NCI-H2227 (cell line): Measurements from ENCODE around the gene SFXN5.
A peak's percentile ranks its signal among the peaks of the same experiment; 100 is the strongest.

Experiments
- DNase-seq: peaks from one replicate; lab custom pipeline; 2025; ENCODE audit not compliant: unreplicated experiment; lab: John Stamatoyannopoulos, UW

The SFXN5 gene

DNA sequence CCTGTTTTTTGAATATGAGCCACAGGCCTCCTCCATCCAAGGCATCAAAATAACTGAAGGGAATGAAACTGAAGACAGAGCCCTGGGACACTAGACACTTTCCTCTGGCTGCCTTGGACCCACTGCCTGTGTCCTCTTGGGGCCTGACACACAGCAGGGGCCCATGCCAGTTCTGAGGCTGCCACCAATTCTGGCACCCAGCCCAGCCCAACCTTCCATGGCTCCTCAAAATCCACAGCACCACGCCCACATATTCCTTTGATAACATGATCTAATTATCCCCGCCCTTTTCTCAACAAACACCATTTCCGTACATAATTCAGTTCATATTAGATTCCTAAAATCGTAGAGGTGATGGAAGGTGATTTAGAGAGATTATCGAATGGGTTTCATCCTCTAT lies 90.0 kb downstream of the SFXN5 start:
- no peak for DNase-seq

DNA sequence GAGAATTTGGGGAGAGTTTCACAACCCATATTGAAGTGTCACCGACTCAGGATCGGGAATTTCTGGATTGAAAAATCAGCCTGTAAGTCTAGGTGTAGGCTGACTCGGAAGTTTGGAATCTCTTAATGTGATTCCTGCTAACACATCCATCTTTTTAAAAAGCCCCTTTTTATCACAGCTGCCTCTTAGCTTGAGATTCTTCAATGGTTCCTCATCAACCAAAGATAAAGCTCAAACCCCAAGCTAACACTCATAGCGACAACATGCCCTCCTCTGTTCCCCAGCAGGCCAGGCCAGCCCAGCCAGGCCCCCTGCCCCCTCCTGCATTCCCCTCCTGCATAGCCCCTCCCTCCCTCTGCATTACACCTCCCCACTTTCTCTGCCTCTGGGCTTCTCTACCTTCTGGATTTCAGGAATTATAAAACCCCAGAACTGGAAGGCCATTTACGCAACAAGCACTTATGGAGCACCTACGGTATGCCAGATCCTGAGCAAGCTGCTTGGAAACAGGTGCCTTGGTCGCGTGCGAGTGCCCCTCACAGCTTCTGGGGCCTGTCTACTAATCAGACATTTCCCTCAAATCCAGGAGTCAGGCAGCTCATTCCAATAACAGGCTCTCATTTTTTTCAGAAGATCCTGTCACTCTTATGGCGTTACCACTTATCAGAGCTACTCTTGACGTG lies 90.8 kb downstream of the SFXN5 start:
- DNase-seq: no peak

DNA sequence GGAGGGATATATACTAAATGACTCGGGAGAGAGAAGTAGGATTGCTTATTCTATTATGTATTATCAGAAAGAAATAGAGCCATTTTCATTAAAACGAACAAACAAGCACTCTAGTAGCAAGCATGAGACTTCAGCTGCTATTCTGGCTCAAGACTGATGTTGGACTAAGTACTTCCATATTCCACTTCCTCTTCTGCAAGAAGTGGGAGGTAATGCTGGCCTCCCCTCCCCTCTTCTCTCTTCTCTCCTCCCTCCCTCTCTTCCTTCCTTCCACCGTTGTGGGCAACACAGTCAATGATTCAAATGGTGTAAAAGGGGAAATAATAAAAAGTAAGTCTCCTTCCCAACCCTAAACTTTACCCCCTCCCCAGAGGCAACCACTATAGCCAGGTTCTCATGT lies 91.6 kb downstream of the SFXN5 start:
- no peak for DNase-seq

DNA sequence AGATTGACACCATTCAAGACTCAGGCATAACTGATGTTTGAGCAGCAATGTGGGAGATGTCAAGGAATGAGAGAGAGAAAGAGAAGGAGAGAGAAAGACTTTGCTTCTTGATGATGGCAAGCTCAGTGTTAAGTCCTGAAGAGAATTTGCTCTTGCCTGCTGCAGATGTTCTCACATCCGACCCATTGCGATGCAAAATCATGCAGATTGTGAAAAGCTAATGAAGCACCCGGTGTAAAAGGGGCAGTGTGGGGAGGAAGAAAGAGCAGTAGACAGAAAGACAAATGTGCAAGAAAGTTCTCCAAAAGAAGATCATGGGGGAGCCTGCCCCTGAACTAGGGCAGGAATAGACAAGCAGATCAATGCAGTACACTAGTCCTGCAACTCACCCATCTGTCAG lies 96.5 kb downstream of the SFXN5 start:
- no peak for DNase-seq

DNA sequence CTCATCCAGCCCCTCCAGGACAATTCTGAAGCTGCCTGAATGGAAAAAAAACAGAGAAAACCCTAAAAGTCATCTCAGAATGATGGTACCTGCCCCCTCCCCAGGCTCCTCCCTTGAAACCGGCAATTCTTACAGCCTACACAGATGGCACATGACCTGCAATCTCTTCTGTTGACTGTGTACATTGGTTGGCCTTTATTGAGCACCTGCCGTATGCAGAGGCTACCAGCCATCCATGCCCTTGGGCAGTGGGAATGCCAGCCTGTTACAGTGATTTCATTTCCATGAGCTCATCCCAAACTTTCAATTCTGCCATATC lies 97.1 kb downstream of the SFXN5 start:
- DNase-seq: no peak

DNA sequence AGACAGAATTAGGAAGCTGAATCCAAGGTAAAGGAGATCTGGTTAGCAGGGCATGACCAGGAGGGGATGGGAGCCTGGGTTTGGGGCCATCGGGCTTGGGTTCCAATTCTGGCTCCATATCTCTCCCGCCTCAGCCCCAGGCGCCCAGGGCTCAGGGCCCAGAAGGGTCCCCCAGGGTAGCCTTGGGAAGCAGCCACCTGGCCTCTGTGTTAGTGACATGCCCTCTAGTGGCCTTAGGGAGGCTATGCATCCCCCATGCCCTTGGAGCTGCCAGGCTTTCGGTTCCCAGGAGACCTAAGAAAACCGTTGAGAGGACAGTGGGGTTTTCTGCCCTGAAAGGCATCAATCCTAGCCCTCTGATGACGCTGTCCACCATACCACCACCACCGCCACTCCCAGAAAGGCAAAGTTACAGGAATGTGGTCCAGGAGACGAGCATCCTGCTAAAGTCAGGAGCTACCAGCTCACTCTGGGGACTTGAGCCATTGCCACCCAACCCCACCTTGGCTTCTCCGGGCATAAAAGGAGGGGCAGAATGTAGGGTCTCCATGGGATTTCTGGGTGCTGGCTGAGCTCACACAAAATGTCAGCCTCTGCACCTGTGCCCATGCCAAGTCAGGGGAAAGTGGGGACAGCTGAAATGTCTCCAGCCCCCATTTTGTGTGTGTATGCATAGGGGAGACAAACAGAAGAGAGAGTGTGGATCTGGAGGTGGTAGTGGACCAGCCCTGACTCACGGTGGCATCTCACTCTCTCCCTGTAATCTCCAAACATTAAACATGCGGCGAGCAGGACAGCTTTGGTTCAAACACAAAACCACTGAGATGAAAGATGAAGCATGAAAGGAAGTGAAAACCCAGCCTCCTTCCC lies 97.7 kb downstream of the SFXN5 start:
- DNase-seq: peak; percentile 80

DNA sequence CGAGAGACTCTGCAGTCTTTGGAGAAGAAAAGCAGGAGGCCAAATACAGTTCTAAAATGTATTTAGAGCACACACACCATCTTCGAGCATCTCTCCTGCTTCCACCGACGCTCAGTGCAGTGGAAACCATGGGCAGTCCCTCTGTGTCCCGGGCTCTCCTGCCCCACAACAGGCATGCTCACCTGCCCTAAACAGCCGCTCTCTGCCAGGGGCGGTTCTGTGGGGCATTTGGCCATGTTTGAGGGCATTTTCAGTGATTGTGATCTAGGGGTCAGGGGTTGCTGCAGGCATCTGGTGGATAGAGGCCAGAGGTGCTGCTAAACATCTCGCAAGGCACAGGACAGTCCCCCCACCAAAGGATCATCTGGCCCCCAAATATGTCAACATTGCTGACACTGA lies 98.4 kb downstream of the SFXN5 start:
- DNase-seq: no peak

DNA sequence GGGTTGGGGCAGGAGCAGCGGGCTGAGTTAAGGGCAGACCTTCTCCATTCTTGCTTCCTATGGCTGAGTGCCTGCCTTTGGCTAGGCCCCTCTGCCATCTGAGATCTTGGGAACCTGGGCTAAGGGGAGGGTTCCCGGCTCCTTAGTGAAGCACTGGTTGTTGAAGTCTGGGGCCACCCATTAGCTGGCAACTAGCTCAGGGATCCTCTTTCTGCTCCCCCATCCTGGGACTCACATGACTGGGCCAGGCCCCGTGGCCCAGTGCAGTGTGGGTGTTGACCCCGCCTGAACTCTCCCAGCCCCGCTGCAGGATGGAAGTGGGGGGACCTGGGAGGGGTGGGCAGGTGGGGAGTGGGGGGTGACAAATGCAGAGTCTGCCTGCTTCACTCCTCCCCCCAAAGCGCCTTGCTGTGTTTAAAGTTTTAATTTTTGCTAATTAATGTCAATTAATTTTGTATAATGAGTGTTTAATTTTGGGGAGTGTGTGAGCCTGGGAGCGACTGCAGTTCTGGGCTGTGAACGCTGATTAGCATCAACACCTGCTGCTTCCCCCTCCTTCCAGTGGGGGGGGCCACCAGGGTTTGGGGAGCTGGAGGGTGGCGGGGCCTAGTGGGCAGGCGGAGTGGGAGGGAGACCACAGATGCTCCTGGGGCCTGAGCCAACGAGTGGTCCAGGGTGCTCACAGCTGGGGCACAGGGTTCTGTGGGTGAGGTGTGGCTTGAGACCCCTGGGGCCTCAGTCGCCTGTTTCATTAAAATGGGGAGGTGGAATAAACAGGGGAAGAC lies 99.0 kb downstream of the SFXN5 start:
- DNase-seq: no peak

DNA sequence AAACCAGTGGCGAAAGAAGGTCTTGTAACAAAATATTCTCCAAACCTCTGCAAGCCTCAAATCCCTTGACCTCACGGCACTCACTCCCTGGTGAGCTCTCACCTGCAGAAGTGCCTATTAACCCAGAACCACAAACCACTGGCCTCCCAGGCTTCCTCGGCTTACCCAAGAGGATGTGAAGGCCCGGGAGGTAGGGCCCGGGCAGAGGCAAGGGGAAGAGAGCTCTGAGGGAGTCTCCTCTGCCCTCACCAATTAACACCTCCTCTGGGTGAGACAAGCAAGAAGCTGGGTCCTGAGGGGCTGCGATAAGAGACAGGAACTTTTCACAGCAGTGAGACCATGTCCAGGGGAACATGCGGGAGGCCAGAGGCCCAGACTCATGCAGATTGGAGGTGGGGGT lies 100.5 kb downstream of the SFXN5 start:
- DNase-seq: no peak

DNA sequence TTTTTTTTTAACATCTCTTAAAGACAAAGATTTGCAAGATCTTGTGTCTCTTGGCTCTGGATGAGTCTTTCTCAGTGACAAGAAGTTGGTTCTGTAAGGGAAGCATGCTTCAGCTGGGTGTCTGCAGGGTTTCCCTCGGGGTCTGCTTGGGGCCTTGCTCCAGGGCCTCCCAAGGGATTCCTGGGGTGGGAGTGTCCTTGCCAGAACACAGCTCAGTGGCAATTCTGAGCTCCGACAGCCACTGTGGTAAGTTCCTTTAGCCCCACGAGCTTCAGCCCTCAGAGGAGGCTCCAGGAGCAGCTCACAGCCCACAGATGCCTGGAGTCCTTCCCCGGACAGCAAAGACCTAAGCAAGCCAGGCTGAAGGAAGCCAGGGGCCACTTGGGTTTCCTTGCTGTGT lies 101.8 kb downstream of the SFXN5 start:
- DNase-seq: no peak

DNA sequence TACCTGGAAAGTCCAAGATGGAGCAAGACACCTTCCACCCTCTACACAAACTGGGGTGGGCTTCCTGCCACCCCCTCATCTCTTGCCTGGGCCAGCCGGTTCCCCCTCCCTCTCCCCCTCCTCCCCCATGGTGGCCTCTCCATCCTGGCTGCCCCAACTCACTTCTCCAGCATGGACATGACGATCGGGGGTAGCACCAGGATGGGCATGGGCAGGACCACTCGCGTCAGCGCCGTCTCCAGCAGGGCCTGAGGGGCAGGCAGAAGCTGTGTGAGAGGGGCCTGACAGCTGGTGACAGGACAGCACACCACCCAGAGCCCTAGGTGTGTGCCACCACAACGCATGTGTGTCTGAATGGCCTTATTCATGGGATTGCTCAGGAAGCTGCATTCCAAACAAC lies 103.2 kb downstream of the SFXN5 start:
- DNase-seq: no peak

DNA sequence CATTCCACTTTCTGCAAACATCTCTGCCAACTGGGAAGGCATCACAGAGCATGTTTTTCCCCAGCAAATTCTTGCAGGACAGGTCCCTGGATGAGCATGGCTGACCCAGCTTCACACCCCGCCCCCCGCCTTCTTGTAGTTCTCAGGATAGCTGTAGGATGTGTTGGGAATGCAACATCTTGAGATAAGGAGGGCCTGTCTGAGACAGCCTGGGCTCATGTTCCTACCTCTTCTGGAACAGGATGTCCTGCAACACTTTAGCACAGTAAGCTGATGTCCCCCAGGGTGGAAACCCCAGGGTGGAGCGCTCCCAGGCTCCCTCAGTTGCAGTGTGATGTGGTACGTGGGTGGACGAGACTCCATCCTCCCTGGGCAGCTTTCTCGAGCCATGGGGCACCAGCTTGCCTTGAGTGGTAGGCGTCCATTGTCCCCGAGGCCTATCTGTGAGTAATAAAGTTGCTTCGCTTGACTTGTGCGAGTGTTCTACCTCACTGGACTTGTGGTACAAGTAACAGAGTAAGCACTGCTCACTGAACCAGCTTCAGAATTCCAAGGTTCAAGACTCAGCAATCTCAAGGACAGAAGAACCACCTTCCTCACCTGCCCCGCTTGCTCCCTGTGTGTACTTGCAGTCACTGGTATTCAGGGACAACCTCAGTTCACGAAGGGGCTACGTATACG lies 105.6 kb downstream of the SFXN5 start:
- DNase-seq: no peak

DNA sequence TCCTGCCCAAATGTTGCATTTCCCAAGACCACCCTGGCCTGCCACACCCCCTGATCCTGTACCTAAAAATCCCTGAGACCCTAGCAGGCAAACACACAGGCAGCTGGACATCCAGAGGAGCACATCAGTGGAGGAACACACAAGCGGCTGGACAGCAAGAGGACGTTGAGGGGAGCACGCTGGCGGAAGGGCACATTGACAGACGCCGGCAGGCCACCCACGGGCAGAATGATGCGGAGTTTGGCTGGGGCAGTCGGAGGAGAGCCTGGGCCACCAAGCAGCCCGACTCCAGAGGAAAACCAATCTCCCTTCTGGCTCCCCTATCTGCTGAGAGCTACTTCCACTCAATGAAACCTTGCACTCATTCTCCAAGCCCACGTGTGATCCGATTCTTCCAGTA lies 106.5 kb downstream of the SFXN5 start:
- no peak for DNase-seq

DNA sequence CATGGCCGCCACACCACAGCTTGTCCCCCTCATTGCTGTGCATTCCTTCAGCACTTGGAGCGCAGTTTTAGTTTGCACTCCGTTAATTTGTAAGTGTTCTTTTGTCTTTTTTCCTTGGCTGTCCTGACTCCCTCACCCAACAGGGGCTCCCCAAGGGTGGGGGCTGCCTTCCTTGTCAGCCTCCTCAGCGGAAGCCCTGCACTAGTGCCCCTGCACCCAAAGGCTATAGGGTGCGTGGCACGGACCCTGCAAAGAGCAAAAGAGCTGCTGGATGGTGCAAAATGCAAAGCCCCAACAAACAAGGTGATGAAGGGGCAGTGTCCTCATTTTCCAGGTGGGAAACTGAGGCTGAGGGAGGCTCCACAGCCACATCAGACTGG lies 107.4 kb downstream of the SFXN5 start:
- DNase-seq: no peak

DNA sequence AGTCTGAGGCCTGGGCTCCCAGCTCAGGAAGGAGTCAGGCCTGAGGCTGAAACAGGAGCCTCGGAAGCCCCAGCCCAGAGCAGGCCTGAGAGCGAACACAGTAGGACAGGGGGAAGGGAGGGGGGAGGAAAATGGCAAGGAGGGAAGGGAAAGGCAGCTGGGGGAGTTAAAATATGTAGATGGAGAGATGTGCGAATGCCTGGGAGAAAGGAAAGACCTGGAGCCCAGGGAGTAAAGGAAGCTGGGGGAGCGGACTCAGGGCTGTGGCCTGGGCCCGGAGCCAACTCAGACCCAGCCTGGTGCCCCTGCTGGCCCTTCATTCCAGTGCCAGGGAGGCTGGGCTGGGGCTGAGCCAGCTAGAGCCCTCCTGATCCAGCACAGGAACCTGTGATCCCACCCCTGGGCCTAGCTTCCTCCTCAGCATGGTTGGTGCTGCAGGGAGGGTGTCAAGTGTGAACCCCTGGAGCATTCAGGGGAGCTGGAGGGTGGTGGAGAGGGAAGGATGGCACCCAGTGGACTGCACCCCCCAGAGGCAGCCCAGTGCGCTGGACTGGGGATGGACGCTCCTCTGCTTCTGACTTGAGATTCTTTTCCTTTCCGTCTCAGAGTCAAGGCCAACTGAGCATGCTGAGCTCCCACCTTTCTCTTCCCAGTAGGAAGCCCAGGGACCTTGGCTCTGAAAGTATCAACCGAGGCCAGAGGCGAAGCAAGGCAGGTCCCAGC lies 107.9 kb downstream of the SFXN5 start:
- no peak for DNase-seq

DNA sequence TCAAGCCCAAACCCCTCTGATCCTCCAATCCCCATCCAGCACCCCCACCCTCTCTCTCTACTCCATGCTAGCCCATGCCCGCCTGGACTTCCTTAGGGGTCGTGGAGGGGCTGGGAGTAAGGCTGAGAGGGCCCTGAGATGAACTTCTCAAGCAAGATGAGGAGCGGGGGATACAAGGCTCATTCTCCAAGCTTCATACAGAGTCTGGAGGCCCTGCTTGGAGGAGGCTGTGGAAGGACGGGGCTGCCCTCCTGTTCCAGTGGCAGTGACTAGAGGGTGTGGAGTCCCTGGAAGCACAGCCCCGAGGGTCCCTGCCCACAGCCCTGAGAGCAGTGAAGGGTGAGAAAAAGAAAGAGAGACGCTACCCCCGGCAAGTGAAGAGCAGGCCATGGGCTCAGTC lies 108.6 kb downstream of the SFXN5 start:
- no peak for DNase-seq

DNA sequence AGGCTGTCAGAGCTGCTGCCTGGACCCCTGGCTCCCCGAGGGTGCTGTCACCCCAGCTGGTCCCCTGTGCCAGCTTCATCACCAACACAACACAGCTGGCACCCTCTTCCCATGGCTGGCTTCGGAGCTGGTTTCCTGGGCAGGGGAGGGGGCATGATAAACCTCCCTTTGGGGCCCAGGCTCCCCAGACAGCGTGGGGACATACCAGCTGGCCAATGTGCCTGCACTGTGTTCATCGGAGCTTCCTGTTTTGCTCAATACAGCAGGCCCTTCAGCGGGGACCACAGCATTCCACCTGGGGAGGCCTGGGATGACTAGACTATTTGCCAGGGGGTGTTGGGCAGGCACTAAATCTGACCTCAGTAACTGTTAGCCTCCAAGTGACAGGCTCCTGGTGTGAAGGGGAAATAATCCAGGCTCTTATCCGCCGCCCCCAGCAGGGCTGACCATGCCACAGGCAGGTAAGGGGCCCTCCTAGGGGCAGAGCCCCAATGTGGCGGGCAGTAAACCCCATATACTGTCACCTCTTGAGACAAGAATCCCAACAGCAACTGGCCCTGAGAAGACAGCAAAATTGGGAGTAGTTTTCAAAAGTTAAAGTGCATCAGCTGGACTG lies 109.6 kb downstream of the SFXN5 start:
- no peak for DNase-seq

DNA sequence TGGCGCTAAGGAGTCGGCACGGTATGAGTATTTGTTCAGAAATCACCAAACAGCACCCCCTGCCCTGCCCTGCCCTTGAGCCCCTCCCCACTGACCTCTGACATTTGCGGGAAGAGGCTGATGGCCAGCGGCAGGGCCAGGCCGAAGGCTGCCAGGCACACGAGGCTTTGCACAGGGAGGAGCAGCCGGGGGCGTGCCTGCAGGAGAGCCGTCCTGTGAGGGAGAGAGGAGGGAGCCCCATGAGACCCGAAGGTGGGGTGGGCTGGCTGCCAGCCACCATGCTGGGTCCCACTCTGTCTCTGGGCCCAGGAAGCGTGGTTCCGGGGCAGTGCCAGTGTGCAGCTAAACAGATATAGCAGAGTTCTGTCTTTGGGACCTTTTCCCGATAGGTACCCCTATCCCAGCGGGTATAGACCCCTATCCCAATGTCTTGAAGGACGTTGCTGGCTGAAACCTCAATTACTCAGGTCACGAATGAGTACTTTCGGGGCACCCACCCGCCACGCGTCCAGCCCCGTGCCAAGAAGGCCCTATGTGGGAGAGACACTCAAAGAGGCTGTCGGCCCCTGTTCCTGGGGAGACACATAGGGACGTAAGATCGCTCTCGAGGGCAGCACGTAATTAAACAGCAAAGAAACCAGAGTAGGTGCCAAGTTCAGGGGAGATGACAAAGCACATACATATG lies 110.3 kb downstream of the SFXN5 start:
- no peak for DNase-seq

DNA sequence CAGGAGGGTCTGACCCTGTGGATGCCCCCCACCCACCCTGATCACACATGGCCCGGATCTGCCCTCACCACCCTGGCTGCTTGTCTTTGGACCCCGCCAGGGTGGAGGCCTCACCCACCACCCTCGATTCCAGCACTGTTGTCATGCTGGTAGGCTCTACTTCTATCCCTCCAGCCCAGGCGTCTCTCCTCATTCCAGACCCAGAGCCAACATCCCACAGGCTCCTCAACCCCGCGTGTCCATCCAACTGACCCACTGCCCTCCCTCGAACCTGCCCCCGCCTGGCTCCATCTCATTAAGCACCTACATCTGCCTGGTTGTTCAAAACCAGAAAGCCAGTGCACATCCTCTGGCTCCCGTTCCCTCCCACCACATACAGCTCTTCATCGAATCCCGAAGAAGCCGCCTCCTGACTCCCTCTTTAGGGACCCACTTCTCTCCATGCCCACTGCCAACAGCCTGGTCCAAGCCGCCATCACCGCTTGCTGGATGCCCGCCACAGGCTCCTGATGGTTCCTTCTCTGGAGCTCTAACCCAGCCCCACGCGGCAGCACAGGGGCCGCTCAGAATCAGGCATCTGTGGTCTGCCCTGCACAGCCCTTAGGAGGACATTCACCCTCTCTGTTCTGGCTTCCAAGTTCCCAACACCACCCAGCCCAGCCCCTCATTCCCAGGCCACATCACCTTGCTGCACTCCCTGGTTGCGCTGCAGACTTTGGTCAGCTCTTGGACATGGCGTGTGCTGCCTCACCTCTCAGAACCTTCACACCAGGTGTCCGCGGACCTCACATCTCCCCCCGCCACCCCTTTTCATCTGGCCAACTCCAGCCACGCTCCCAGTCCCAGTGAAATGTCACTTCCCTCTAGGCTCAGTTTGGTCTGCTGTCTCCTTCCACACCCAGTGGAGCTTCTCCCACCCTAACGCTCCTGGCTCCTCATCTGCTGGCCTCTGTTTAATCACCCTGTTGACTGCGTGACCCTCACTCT lies 111.2 kb downstream of the SFXN5 start:
- no peak for DNase-seq
